Colonic mucosa (tissue), 4 donors: ENCODE results near the gene PPTC7. TPM values are rescaled to one million over a fixed set of nuclear protein-coding genes. Genes with fewer than 3 reads are reported as not detected.
A peak's percentile ranks its signal among the peaks of the same experiment; 100 is the strongest.
"Not testable (repeated sequence)": the region's sequence is repeated elsewhere in the genome, so short reads cannot be mapped to it uniquely, and the experiment has no call there.

Experiments used
- DNase-seq: peaks from one replicate; pipeline ENCODE4 v3.0.0-alpha.2; 2020
- H3K27ac ChIP-seq: fragments of 200-600 bp; one replicate; pipeline ENCODE4 v1.8.0; 2021
- H3K27me3 ChIP-seq: fragments of 200-600 bp; one replicate; pipeline ENCODE4 v1.8.0; 2021
- H3K36me3 ChIP-seq: fragments of 200-600 bp; one replicate; pipeline ENCODE4 v1.8.0; 2021
- H3K4me1 ChIP-seq: fragments of 200-600 bp; one replicate; pipeline ENCODE4 v1.8.0; 2021; ENCODE audit warnings: mild to moderate bottlenecking
- H3K4me3 ChIP-seq: fragments of 200-600 bp; one replicate; pipeline ENCODE4 v1.8.0; 2021
- H3K9ac ChIP-seq, 2 donors: one replicate each; pipeline ENCODE4 v1.7.0; 2013; ENCODE audit warnings: control low read depth in 2 of 2, low read depth in 2 of 2, low read length in 2 of 2
- H3K9me3 ChIP-seq: fragments of 200-600 bp; one replicate; pipeline ENCODE4 v1.8.0; 2021
- CTCF ChIP-seq: fragments of 200-600 bp; IDR thresholded peaks from one replicate; pipeline ENCODE4 v1.8.0; 2022; ENCODE audit warnings: antibody characterized with exemption, mild to moderate bottlenecking
- intact Hi-C: fragments of 100-400 bp; cut with DNase I; formaldehyde crosslinking; loops from one replicate; pipeline ENCODE4 v1.14.1; 2022
- total RNA-seq, 2 donors: library from RNA; stranded (reverse); fragmentation: NEBNext Ultra II Directional in 1 of 2; extraction: Animal tissue kit (Norgen Biotek cat#: 25700) in 1 of 2; gene quantifications; one replicate each; pipeline ENCODE4 v1.2.1, GENCODE V29; 2021
- donor health status: healthy.
- donor health status: DM: no; HTN: no; CAD: no.
- donor health status: DM: no; HTN: no; CAD: no.

Gene PPTC7
- total RNA-seq, 2 donors from 2014 or later = 25.7 to 34.9 TPM

- no peak for DNase-seq
- intact Hi-C loops = loop anchor here (5.0 kb wide), 2 partner anchors 133 to 148 kb away; partner anchors contain the start of genes ARPC3, FAM216A and GPN3
- Histone ChIP-seq H3K9ac (no peak overlapping the region), H3K4me1 (no peaks in the 10 kb centered on the region), H3K9me3 (no peaks in the 10 kb centered on the region), H3K27me3 (no peaks in the 10 kb centered on the region), H3K4me3 (no peak overlapping the region), H3K27ac (no peak overlapping the region), H3K36me3 (no peaks in the 10 kb centered on the region)
- peak; percentile 34 for TF ChIP-seq CTCF
Measured at GRCh38 chr12:110600254-110600653, 17.1 kb upstream of the PPTC7 start.

DNA sequence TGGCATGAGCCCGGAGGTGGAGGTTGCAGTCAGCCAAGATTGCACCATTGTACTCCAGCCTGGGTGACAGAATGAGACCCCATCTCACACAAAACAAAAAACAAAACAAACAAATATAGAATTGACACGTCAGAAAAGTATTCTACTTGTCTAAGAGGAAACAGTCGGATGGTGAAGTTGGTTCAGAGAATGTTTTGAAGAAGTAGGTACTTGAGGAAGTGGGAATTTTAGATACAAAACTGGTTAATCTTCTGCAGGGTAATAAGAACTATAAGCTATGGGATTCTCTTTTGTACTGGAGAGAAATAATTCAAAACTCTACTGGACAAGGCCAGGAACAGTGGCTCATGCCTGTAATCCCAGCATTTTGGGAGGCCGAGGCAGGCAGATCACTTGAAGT, 16.2 kb upstream of the PPTC7 start:
- H3K4me3 ChIP-seq = no peak overlapping the region
- no peaks in the 10 kb centered on the region for H3K4me1 ChIP-seq
- DNase-seq = no peak
- H3K9me3 ChIP-seq = no peaks in the 10 kb centered on the region
- no peaks in the 10 kb centered on the region for H3K27me3 ChIP-seq
- H3K27ac ChIP-seq = no peak overlapping the region
- H3K36me3 ChIP-seq = no peaks in the 10 kb centered on the region
- H3K9ac ChIP-seq = no peak overlapping the region
- no peak for TF ChIP-seq CTCF
- intact Hi-C loops = no loop called here

GRCh38 chr12:110597885-110598284, 14.8 kb upstream of the PPTC7 start:
- intact Hi-C loops = no loop called here
- H3K9me3 ChIP-seq = no peaks in the 10 kb centered on the region
- DNase-seq = no peak

GRCh38 chr12:110592919-110593318, 9.8 kb upstream of the PPTC7 start:
- H3K4me1 ChIP-seq, H3K27ac ChIP-seq, H3K27me3 ChIP-seq, H3K4me3 ChIP-seq, H3K9me3 ChIP-seq, intact Hi-C loops, H3K9ac ChIP-seq, DNase-seq, H3K36me3 ChIP-seq: not testable (repeated sequence)

More at GRCh38 chr12:110597885-110598284, 14.8 kb upstream of the PPTC7 start:
- no peak for TF ChIP-seq CTCF
- no peak overlapping the region for H3K9ac ChIP-seq
- no peak overlapping the region for H3K4me3 ChIP-seq
- H3K36me3 ChIP-seq = no peaks in the 10 kb centered on the region
- no peak overlapping the region for H3K27ac ChIP-seq
- no peaks in the 10 kb centered on the region for H3K4me1 ChIP-seq
- no peaks in the 10 kb centered on the region for H3K27me3 ChIP-seq

DNA sequence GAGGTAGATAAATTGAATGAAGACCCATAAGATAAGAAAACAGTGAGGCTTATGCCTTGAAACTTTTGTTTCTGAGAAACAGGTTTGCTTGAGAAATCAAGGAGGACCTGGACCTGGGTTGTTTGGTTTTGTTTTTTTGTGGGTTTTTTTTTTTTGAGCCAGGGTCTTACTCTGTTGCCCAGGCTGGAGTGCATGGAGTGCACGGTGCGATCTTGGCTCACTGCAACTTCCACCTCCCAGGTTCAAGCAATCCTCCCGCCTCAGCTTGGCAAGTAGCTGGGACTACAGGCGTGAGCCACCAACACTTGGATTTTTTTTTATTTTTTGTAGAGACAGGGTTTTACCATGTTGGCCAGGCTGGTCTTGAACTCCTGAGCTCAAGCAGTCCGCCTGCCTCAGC, 9.0 kb upstream of the PPTC7 start:
- Histone ChIP-seq H3K27ac (peak overlapping the region; percentile 71), H3K4me3 (no peak overlapping the region), H3K27me3 (no peaks in the 10 kb centered on the region), H3K4me1 (no peaks in the 10 kb centered on the region), H3K36me3 (no peaks in the 10 kb centered on the region), H3K9ac (peak overlapping the region in 1 of 2 donors; percentile 49), H3K9me3 (no peaks in the 10 kb centered on the region)
- no peak for DNase-seq
- TF ChIP-seq CTCF = no peak
- intact Hi-C loops = no loop called here

DNA sequence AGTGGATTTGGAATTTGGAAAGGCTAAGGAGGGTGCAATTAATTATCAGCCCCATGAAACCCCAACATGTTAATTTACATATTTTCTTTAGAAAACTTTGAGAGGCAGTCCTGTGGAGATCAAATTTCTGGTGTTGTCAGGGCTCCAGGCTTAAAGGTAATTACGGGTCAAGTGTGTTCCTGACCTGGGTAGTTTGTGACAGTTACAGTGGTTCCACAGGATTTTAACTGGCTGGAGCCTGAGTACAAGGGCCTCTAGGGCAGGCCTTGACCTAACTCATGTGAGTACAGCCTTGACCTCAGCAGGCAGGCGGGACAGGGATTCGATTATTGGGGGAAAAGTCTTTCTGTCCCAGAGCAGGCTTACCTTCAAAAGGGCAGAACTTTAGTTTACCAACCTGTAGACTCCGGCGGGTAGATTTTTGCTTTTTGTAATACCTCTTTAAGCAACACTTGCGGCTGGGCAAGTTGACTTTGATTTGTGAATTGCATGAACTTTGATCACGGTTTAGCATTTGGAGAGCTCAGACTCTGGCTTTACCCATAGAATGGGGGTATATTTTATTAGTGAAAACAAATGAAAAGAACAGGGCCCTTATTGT, 8.4 kb upstream of the PPTC7 start:
- DNase-seq = peak; percentile 58
- intact Hi-C loops = no loop called here

More for the DNA sequence above, 8.4 kb upstream of the PPTC7 start:
- H3K4me3 ChIP-seq = no peak overlapping the region
- TF ChIP-seq CTCF = no peak
- H3K27me3 ChIP-seq = no peaks in the 10 kb centered on the region
- H3K9me3 ChIP-seq = no peaks in the 10 kb centered on the region
- no peaks in the 10 kb centered on the region for H3K36me3 ChIP-seq
- H3K4me1 ChIP-seq = no peaks in the 10 kb centered on the region
- H3K9ac ChIP-seq = peak overlapping the region in 1 of 2 donors; percentile 49
- H3K27ac ChIP-seq = peak overlapping the region; percentile 71
